Brain microvascular endothelial cell (primary cell): Measurements from ENCODE around the gene ANO6.

ENCODE experiments used
- DNase-seq: peaks from one replicate; pipeline ENCODE4 v3.0.0-alpha.2; 2020
- H3K27ac ChIP-seq: fragments of 250-450 bp; sonication (Bioruptor Pico); 2 replicates; pipeline ENCODE4 v1.5.1; 2020; ENCODE audit warnings: mild to moderate bottlenecking, moderate library complexity
- H3K27me3 ChIP-seq: fragments of 250-450 bp; sonication (Bioruptor Pico); replicated peaks from 2 replicates; pipeline ENCODE4 v1.5.1; 2020; ENCODE audit warnings: mild to moderate bottlenecking
- H3K36me3 ChIP-seq: fragments of 250-450 bp; sonication (Bioruptor Pico); replicated peaks from 2 replicates; pipeline ENCODE4 v1.5.1; 2020; ENCODE audit warnings: mild to moderate bottlenecking
- H3K4me3 ChIP-seq: 2 replicates; pipeline ENCODE4 v1.5.1; 2011; ENCODE audit warnings: low read depth, mild to moderate bottlenecking, control low read depth, low read length, moderate library complexity
- in situ Hi-C: cut with HindIII; loops from 2 replicates; pipeline ENCODE4 v1.10.0; 2017; ENCODE audit warnings: low sequenced_read_pairs, low pct_ligation_motif_present
- TF ChIP-seq, protein P1 (sequence below): IDR thresholded peaks from 2 replicates; pipeline ENCODE4 v1.5.1; 2011; ENCODE audit warnings: low read depth, mild to moderate bottlenecking, moderate library complexity, low read length, control low read depth, inconsistent platforms; ENCODE audit errors: missing control alignments

The ANO6 gene

DNA sequence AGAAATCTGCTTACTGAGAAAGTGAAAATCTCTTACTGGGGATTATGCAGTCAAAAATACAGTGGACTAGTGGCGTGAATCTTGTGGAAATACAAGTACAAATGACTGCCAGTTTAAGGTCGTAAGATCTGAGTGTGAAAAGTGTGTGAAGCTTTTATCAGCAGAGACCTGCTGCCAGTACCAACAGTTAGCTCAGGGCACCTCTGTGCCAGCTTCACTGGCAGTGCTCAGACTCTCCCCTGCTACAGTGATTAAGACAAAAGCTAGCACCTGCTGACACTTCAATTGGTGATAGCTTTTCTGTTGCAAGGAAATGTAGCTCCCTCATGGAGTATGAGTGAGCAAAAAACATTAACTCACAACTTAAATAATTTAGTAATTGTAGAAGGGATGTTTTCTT lies 185.1 kb downstream of the ANO6 start:
- no peak for DNase-seq
- no peak overlapping the region for H3K27ac ChIP-seq
- no peaks in the 10 kb centered on the region for H3K27me3 ChIP-seq
- TF ChIP-seq, protein P1, sequence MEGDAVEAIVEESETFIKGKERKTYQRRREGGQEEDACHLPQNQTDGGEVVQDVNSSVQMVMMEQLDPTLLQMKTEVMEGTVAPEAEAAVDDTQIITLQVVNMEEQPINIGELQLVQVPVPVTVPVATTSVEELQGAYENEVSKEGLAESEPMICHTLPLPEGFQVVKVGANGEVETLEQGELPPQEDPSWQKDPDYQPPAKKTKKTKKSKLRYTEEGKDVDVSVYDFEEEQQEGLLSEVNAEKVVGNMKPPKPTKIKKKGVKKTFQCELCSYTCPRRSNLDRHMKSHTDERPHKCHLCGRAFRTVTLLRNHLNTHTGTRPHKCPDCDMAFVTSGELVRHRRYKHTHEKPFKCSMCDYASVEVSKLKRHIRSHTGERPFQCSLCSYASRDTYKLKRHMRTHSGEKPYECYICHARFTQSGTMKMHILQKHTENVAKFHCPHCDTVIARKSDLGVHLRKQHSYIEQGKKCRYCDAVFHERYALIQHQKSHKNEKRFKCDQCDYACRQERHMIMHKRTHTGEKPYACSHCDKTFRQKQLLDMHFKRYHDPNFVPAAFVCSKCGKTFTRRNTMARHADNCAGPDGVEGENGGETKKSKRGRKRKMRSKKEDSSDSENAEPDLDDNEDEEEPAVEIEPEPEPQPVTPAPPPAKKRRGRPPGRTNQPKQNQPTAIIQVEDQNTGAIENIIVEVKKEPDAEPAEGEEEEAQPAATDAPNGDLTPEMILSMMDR: no peak
- H3K36me3 ChIP-seq: peaks cover 17% of the 10 kb centered on the region
- in situ Hi-C loops: no loop called here
- H3K4me3 ChIP-seq: no peak overlapping the region

DNA sequence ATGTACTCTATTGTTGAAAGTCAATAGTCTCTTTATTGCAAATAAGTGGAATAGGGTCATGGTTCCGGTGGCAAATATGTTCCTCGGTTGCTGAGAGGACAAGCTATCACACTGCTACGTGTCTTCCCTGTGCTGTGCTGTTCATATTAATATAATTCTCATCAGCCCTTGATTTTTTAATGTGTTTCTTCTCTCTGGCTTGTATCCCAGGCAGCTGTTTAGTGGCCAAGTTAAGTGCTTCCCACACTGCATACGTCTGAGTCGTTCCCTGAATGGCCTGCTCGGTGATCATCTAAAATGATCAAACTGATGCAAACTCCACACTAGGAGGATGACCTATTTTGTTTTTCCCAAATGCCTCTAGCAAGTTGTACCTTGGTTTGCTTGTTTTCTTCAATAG lies 186.4 kb downstream of the ANO6 start:
- TF ChIP-seq, protein P1: no peak
- no peak for DNase-seq
- no peak overlapping the region for H3K27ac ChIP-seq
- in situ Hi-C loops: no loop called here
- H3K36me3 ChIP-seq: peaks cover 25% of the 10 kb centered on the region
- no peak overlapping the region for H3K4me3 ChIP-seq
- H3K27me3 ChIP-seq: no peaks in the 10 kb centered on the region

DNA sequence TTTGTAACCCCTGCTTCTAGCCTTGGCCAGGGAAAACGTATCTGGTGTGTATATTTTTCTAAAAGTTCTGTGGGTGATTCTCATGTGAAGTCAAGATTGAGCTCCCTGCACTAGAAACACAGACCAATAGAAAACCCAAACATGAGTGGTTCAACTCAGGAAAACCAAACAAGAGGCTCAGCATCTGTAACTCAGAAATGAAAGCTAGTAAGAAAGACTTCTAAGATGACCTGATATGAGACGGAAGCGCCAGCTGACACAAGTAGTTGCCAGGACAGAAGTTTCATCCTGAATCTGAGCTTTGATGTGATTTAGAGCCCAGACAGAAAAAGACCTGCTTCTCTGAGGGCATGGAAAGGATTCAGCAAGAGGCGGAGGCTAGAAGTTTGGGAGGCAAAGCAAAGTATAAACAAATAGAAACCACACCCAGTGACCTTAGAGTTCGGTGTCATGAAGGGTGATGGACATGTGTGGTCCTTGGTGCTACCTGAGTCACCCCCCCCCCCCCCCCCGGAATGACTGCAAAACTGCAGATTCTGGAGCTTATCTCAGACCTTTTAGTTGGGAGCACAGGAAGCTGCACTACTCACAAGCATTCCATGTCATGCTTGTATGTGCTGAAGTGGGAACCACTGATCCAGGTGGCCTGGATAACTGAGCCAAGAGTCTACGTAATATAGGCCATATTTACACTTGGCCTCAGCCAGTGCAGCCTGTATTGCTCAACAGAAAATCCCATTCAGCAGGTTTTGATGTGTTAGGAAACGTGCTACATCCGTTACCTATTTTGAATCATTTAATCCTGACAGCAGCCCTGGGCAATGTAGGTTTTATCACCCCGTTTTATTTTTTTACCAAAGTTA lies 191.3 kb downstream of the ANO6 start:
- TF ChIP-seq, protein P1: no peak
- in situ Hi-C loops: no loop called here
- Histone ChIP-seq H3K27me3 (no peaks in the 10 kb centered on the region), H3K27ac (no peak overlapping the region), H3K4me3 (no peak overlapping the region), H3K36me3 (peaks cover 47% of the 10 kb centered on the region)
- DNase-seq: no peak

DNA sequence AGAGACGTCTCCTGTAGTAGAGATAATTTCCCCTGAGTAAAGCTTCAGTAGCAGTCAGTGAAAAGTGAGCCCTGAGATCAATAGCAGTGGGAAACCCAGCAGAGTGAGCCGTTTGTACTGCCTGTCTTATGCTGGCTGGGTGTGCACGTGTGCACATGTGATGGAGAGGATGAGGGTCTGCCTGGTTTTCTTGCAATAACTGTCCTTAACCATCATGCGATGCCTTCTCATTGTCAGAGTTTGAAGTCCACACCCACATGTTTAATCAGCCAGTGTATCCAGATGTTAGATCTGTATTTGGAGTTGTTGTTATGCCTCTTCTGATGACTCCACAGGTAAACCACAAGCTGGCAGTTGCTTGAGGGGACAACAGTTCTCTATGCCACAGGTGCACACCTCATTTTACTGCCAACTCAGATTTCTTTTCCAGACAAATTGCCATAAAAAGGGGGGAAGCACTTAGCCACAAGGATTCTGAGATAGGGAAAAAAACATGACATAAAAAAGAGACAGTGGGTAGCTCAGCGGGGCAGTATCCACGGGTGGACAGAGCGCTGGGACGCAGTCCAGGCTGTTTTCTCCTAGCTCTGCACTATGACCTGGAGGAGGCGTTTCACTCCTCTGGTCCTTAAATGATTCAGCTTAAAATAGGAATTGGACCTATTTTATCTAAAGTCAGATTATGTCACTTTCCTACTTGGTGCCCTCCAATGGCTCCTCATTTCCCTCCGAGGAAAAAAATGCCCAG lies 192.3 kb downstream of the ANO6 start:
- no peak overlapping the region for H3K4me3 ChIP-seq

DNA sequence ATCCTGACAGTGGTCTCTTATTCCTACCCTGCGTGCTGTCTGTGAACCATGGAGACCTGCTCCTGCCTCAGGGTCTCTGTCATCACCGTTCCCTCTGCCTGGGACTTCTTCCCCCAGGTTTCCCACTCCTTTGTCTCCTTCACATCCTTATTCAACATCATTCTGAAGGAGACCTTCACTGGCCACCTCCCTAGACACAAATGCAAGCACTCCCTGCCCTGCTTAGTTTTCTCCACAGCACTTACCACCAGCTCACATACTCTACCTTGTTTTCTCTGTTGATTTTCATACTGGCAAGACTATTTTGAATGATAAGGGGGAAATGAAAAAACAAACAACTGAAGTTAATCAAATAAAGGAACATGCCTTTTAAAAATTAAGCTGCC lies 192.8 kb downstream of the ANO6 start:
- DNase-seq: no peak

More for the DNA sequence above, 192.3 kb downstream of the ANO6 start:
- H3K36me3 ChIP-seq: peaks cover 47% of the 10 kb centered on the region
- no peak overlapping the region for H3K27ac ChIP-seq
- no peak for DNase-seq
- TF ChIP-seq, protein P1: no peak
- in situ Hi-C loops: no loop called here
- no peaks in the 10 kb centered on the region for H3K27me3 ChIP-seq

More for the DNA sequence above, 192.8 kb downstream of the ANO6 start:
- Histone ChIP-seq H3K36me3 (peaks cover 44% of the 10 kb centered on the region), H3K27me3 (no peaks in the 10 kb centered on the region), H3K27ac (no peak overlapping the region), H3K4me3 (no peak overlapping the region)
- TF ChIP-seq, protein P1: no peak
- in situ Hi-C loops: no loop called here
